NB4 (cell line): ENCODE data around the gene ADGRG4.

Experiments
- TF ChIP-seq, protein P1 (sequence below): IDR thresholded peaks from one replicate; pipeline ENCODE4 v1.5.1; 2012; ENCODE audit warnings: low read depth, low read length
- TF ChIP-seq, protein P2 (sequence below): IDR thresholded peaks from 2 replicates; pipeline ENCODE4 v1.6.1; 2011; ENCODE audit warnings: low read depth, low read length

DNA sequence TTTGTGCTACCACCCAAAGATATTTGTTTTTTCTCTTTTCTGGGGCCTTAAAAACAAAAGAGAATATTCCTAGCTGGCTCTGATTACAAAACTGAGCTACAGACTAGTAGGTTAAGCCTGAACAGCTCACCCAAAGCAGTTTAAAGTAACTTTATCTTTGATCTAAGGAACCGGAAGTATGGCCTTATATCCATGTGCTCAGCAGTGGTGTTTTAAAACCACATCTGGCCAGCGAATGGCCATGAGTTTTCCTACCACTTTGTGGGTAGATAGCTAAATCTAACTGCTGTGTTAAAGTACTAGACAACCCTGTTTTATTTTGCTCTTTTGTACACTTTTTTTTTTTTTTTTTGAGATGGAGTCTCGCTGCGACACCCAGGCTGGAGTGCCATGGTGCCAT is 24.6 kb downstream of the ADGRG4 start:
- TF ChIP-seq, protein P1, sequence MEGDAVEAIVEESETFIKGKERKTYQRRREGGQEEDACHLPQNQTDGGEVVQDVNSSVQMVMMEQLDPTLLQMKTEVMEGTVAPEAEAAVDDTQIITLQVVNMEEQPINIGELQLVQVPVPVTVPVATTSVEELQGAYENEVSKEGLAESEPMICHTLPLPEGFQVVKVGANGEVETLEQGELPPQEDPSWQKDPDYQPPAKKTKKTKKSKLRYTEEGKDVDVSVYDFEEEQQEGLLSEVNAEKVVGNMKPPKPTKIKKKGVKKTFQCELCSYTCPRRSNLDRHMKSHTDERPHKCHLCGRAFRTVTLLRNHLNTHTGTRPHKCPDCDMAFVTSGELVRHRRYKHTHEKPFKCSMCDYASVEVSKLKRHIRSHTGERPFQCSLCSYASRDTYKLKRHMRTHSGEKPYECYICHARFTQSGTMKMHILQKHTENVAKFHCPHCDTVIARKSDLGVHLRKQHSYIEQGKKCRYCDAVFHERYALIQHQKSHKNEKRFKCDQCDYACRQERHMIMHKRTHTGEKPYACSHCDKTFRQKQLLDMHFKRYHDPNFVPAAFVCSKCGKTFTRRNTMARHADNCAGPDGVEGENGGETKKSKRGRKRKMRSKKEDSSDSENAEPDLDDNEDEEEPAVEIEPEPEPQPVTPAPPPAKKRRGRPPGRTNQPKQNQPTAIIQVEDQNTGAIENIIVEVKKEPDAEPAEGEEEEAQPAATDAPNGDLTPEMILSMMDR = no peak
- TF ChIP-seq, protein P2, sequence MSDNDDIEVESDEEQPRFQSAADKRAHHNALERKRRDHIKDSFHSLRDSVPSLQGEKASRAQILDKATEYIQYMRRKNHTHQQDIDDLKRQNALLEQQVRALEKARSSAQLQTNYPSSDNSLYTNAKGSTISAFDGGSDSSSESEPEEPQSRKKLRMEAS = no peak
